Neural progenitor cell (in vitro differentiated cells): ENCODE results near the gene RUNX1.

ENCODE experiments used
- CTCF ChIP-seq: fragments of 200-600 bp; sonication (generic); IDR thresholded peaks from 2 replicates; pipeline ENCODE4 v1.5.1; 2017; ENCODE audit warnings: antibody characterized with exemption, mild to moderate bottlenecking
- EZH2 ChIP-seq: fragments of 200-600 bp; sonication (generic); IDR thresholded peaks from 2 replicates; pipeline ENCODE4 v1.6.1; 2017; ENCODE audit warnings: antibody characterized with exemption, mild to moderate bottlenecking, moderate library complexity
- EZH2phosphoT487 ChIP-seq: fragments of 200-600 bp; sonication (generic); IDR thresholded peaks from 2 replicates; pipeline ENCODE4 v1.6.1; 2017; ENCODE audit warnings: antibody characterized with exemption

- TF ChIP-seq CTCF (no peak), EZH2 (no peak), EZH2phosphoT487 (no peak)
These were observed 167.2 kb downstream of the RUNX1 start for GRCh38 chr21:34881839-34882371.
